Measurements from ENCODE around the gene DIRAS1. TPM values are rescaled to one million over a fixed set of nuclear protein-coding genes. Genes with fewer than 3 reads are reported as not detected.

DIRAS1 gene
- 0.05 TPM for total RNA-seq
- 0.27 TPM for polyA plus RNA-seq
- long read RNA-seq, donor 1: 0 reads
- long read RNA-seq, donor 2: 0 reads
- long read RNA-seq, donor 3: 0 reads
- long read RNA-seq, donor 4: 0 reads
- long read RNA-seq, donor 5, partial matches to known transcripts: 0 of 1 reads
- long read RNA-seq, donor 5, other reads (novel, unspliced or antisense): 0 of 1 reads
- long read RNA-seq, donor 6: 0 reads
- long read RNA-seq, donor 7: 0 reads
- long read RNA-seq, donor 8: 0 reads
- long read RNA-seq, donor 9: 0 reads
- long read RNA-seq, donor 10: 0 reads

GRCh38 chr19:2720777-2721569 lies at the start of gene DIRAS1:
Gene DIRAS1, minus strand, starts transcription at chr19:2721372. Its CDS starts 3,566 bp downstream, at chr19:2717806.
- Histone ChIP-seq H3K27me3 (ENCODE audit: control insufficient read depth in 2 of 2, insufficient read depth in 1 of 2, low read length in 1 of 2) (peaks cover 40 to 76% of the 10 kb centered on the region in 2 donors), H3K36me3 (ENCODE audit: control insufficient read depth in 2 of 2, insufficient read depth in 2 of 2, low read length in 1 of 2) (no peaks in the 10 kb centered on the region), H3K4me3 (ENCODE audit: low read length in 2 of 2) (peak within 1 kb of the TSS in 1 of 2 donors; percentile 38), H3K27ac (ENCODE audit: low read depth in 1 of 2, low read length in 1 of 2) (no peak within 1 kb of the TSS), H3K9me3 (ENCODE audit: control insufficient read depth in 2 of 2, insufficient read depth in 1 of 2, low read length in 1 of 2) (no peaks in the 10 kb centered on the region), H3K4me1 (ENCODE audit: control insufficient read depth in 2 of 2, insufficient read depth in 2 of 2, low read length in 2 of 2) (peaks cover 0 to 6% of the 10 kb centered on the region in 2 donors)
- DNase-seq (ENCODE audit: low read depth in 6 of 9, low spot score in 9 of 9): no peak
- 1% methylated on average over 98 of the region's 100 CpGs for WGBS

- Histone ChIP-seq H3K4me3 (ENCODE audit: low read length in 2 of 2) (no peak overlapping the region), H3K9me3 (ENCODE audit: control insufficient read depth in 2 of 2, insufficient read depth in 1 of 2, low read length in 1 of 2) (no peaks in the 10 kb centered on the region), H3K27ac (ENCODE audit: low read depth in 1 of 2, low read length in 1 of 2) (no peak overlapping the region), H3K27me3 (ENCODE audit: control insufficient read depth in 2 of 2, insufficient read depth in 1 of 2, low read length in 1 of 2) (no peaks in the 10 kb centered on the region), H3K4me1 (ENCODE audit: control insufficient read depth in 2 of 2, insufficient read depth in 2 of 2, low read length in 2 of 2) (peaks cover 4 to 6% of the 10 kb centered on the region in 2 donors), H3K36me3 (ENCODE audit: control insufficient read depth in 2 of 2, insufficient read depth in 2 of 2, low read length in 1 of 2) (peaks cover 49 to 76% of the 10 kb centered on the region in 2 donors)
- DNase-seq (ENCODE audit: low read depth in 6 of 9, low spot score in 9 of 9): no peak
- 76% methylated on average over 40 of the region's 40 CpGs for WGBS
Observed at GRCh38 chr19:2770055-2771013, 49.2 kb upstream of the DIRAS1 start.

GRCh38 chr19:2769218-2769617 lies 48.0 kb upstream of the DIRAS1 start:
- H3K9me3 ChIP-seq (ENCODE audit: control insufficient read depth in 2 of 2, insufficient read depth in 1 of 2, low read length in 1 of 2): no peaks in the 10 kb centered on the region
- WGBS: 98% methylated on average over 8 of the region's 8 CpGs
- no peak overlapping the region for H3K27ac ChIP-seq (ENCODE audit: low read depth in 1 of 2, low read length in 1 of 2)
- DNase-seq (ENCODE audit: low read depth in 6 of 9, low spot score in 9 of 9): no peak
- H3K36me3 ChIP-seq (ENCODE audit: control insufficient read depth in 2 of 2, insufficient read depth in 2 of 2, low read length in 1 of 2): peaks cover 54 to 74% of the 10 kb centered on the region in 2 donors
- H3K4me3 ChIP-seq (ENCODE audit: low read length in 2 of 2): no peak overlapping the region
- H3K4me1 ChIP-seq (ENCODE audit: control insufficient read depth in 2 of 2, insufficient read depth in 2 of 2, low read length in 2 of 2): no peaks in the 10 kb centered on the region
- no peaks in the 10 kb centered on the region for H3K27me3 ChIP-seq (ENCODE audit: control insufficient read depth in 2 of 2, insufficient read depth in 1 of 2, low read length in 1 of 2)

- no peaks in the 10 kb centered on the region for H3K9me3 ChIP-seq (ENCODE audit: control insufficient read depth in 2 of 2, insufficient read depth in 1 of 2, low read length in 1 of 2)
- H3K27me3 ChIP-seq (ENCODE audit: control insufficient read depth in 2 of 2, insufficient read depth in 1 of 2, low read length in 1 of 2): no peaks in the 10 kb centered on the region
- H3K4me3 ChIP-seq (ENCODE audit: low read length in 2 of 2): no peak overlapping the region
- DNase-seq (ENCODE audit: low read depth in 6 of 9, low spot score in 9 of 9): no peak
- no peak overlapping the region for H3K27ac ChIP-seq (ENCODE audit: low read depth in 1 of 2, low read length in 1 of 2)
- 98% methylated on average over 29 of the region's 29 CpGs for WGBS
- H3K36me3 ChIP-seq (ENCODE audit: control insufficient read depth in 2 of 2, insufficient read depth in 2 of 2, low read length in 1 of 2): peaks cover 58 to 76% of the 10 kb centered on the region in 2 donors
- H3K4me1 ChIP-seq (ENCODE audit: control insufficient read depth in 2 of 2, insufficient read depth in 2 of 2, low read length in 2 of 2): no peaks in the 10 kb centered on the region
Observed at GRCh38 chr19:2768365-2769132, 47.4 kb upstream of the DIRAS1 start.

GRCh38 chr19:2767688-2768087 lies 46.5 kb upstream of the DIRAS1 start:
- WGBS: 97% methylated on average over 19 of the region's 19 CpGs
- no peak for DNase-seq (ENCODE audit: low read depth in 6 of 9, low spot score in 9 of 9)
- Histone ChIP-seq H3K27ac (ENCODE audit: low read depth in 1 of 2, low read length in 1 of 2) (no peak overlapping the region), H3K4me3 (ENCODE audit: low read length in 2 of 2) (no peak overlapping the region), H3K27me3 (ENCODE audit: control insufficient read depth in 2 of 2, insufficient read depth in 1 of 2, low read length in 1 of 2) (no peaks in the 10 kb centered on the region), H3K36me3 (ENCODE audit: control insufficient read depth in 2 of 2, insufficient read depth in 2 of 2, low read length in 1 of 2) (peaks cover 66 to 83% of the 10 kb centered on the region in 2 donors), H3K4me1 (ENCODE audit: control insufficient read depth in 2 of 2, insufficient read depth in 2 of 2, low read length in 2 of 2) (no peaks in the 10 kb centered on the region), H3K9me3 (ENCODE audit: control insufficient read depth in 2 of 2, insufficient read depth in 1 of 2, low read length in 1 of 2) (no peaks in the 10 kb centered on the region)

- WGBS: 96% methylated on average over 35 of the region's 35 CpGs
- Histone ChIP-seq H3K4me3 (ENCODE audit: low read length in 2 of 2) (no peak overlapping the region), H3K4me1 (ENCODE audit: control insufficient read depth in 2 of 2, insufficient read depth in 2 of 2, low read length in 2 of 2) (no peaks in the 10 kb centered on the region), H3K36me3 (ENCODE audit: control insufficient read depth in 2 of 2, insufficient read depth in 2 of 2, low read length in 1 of 2) (peaks cover 70 to 87% of the 10 kb centered on the region in 2 donors), H3K27me3 (ENCODE audit: control insufficient read depth in 2 of 2, insufficient read depth in 1 of 2, low read length in 1 of 2) (no peaks in the 10 kb centered on the region), H3K9me3 (ENCODE audit: control insufficient read depth in 2 of 2, insufficient read depth in 1 of 2, low read length in 1 of 2) (no peaks in the 10 kb centered on the region), H3K27ac (ENCODE audit: low read depth in 1 of 2, low read length in 1 of 2) (no peak overlapping the region)
- no peak for DNase-seq (ENCODE audit: low read depth in 6 of 9, low spot score in 9 of 9)
Observed at GRCh38 chr19:2766594-2767372, 45.6 kb upstream of the DIRAS1 start.

GRCh38 chr19:2765376-2765775 lies 44.2 kb upstream of the DIRAS1 start:
- no peaks in the 10 kb centered on the region for H3K4me1 ChIP-seq (ENCODE audit: control insufficient read depth in 2 of 2, insufficient read depth in 2 of 2, low read length in 2 of 2)
- no peak overlapping the region for H3K4me3 ChIP-seq (ENCODE audit: low read length in 2 of 2)
- no peaks in the 10 kb centered on the region for H3K27me3 ChIP-seq (ENCODE audit: control insufficient read depth in 2 of 2, insufficient read depth in 1 of 2, low read length in 1 of 2)
- H3K36me3 ChIP-seq (ENCODE audit: control insufficient read depth in 2 of 2, insufficient read depth in 2 of 2, low read length in 1 of 2): peaks cover 80 to 90% of the 10 kb centered on the region in 2 donors
- H3K27ac ChIP-seq (ENCODE audit: low read depth in 1 of 2, low read length in 1 of 2): no peak overlapping the region
- 98% methylated on average over 15 of the region's 15 CpGs for WGBS
- DNase-seq (ENCODE audit: low read depth in 6 of 9, low spot score in 9 of 9): no peak
- H3K9me3 ChIP-seq (ENCODE audit: control insufficient read depth in 2 of 2, insufficient read depth in 1 of 2, low read length in 1 of 2): peaks cover 0 to 5% of the 10 kb centered on the region in 2 donors

- Histone ChIP-seq H3K36me3 (ENCODE audit: control insufficient read depth in 2 of 2, insufficient read depth in 2 of 2, low read length in 1 of 2) (peaks cover 81 to 89% of the 10 kb centered on the region in 2 donors), H3K4me3 (ENCODE audit: low read length in 2 of 2) (no peak overlapping the region), H3K27me3 (ENCODE audit: control insufficient read depth in 2 of 2, insufficient read depth in 1 of 2, low read length in 1 of 2) (no peaks in the 10 kb centered on the region), H3K4me1 (ENCODE audit: control insufficient read depth in 2 of 2, insufficient read depth in 2 of 2, low read length in 2 of 2) (no peaks in the 10 kb centered on the region), H3K27ac (ENCODE audit: low read depth in 1 of 2, low read length in 1 of 2) (no peak overlapping the region), H3K9me3 (ENCODE audit: control insufficient read depth in 2 of 2, insufficient read depth in 1 of 2, low read length in 1 of 2) (peaks cover 0 to 5% of the 10 kb centered on the region in 2 donors)
- DNase-seq (ENCODE audit: low read depth in 6 of 9, low spot score in 9 of 9): no peak
- WGBS: 98% methylated on average over 21 of the region's 21 CpGs
Observed at GRCh38 chr19:2764945-2765344, 43.8 kb upstream of the DIRAS1 start.

Measured in thymus (tissue), 14 donors.